Adrenal gland (tissue), 12 donors: Measurements from ENCODE around the gene CCDC15. TPM values are rescaled to one million over a fixed set of nuclear protein-coding genes. Genes with fewer than 3 reads are reported as not detected.
A peak's percentile ranks its signal among the peaks of the same experiment; 100 is the strongest.

Source experiments
- DNase-seq, 7 donors: peaks; one replicate each; pipeline ENCODE4 v3.0.0-alpha.2; 2019 to 2020
- H3K27ac ChIP-seq, 5 donors: fragments of 200-600 bp; sonication (generic) in 4 of 5; 1 replicate in 3 of 5; 2 replicates in 2 of 5; pipeline versions ENCODE4 v1.5.1 to v1.8.0; 2016 to 2020; ENCODE audit warnings: mild to moderate bottlenecking in 1 of 5
- H3K27me3 ChIP-seq: fragments of 200-600 bp; 2 replicates; pipeline ENCODE4 v1.8.0; 2021
- H3K36me3 ChIP-seq, 2 donors: fragments of 200-600 bp; replicated peaks in 1 of 2; 1 replicate in 1 of 2; 2 replicates in 1 of 2; pipeline versions ENCODE4 v1.5.1 to v1.8.0; 2018 to 2022
- H3K4me1 ChIP-seq, 2 donors: fragments of 200-600 bp; replicated peaks in 1 of 2; 1 replicate in 1 of 2; 2 replicates in 1 of 2; pipeline versions ENCODE4 v1.5.1 to v1.8.0; 2018 to 2021
- H3K4me3 ChIP-seq, 4 donors: fragments of 200-600 bp; sonication (generic) in 3 of 4; one replicate each; pipeline ENCODE4 v1.5.1; 2016 to 2018
- H3K9me3 ChIP-seq, 3 donors: fragments of 200-600 bp; sonication (generic) in 1 of 3; replicated peaks in 1 of 3; 1 replicate in 2 of 3; 2 replicates in 1 of 3; pipeline versions ENCODE4 v1.5.1 to v1.8.0; 2016 to 2021
- CTCF ChIP-seq, 6 experiments: fragments of 450-650 bp in 4 of 6; fragments of 200-600 bp in 2 of 6; sonication (generic) in 1 of 6; IDR thresholded peaks; 1 replicate in 5 of 6; 2 replicates in 1 of 6; pipeline versions ENCODE4 v1.5.1 to v1.8.0; 2016 to 2021; ENCODE audit warnings: antibody characterized with exemption in 6 of 6, mild to moderate bottlenecking in 2 of 6, moderate library complexity in 1 of 6
- POLR2A ChIP-seq, 2 donors: fragments of 450-650 bp; IDR thresholded peaks; one replicate each; pipeline ENCODE4 v1.6.1; 2017; ENCODE audit warnings: antibody characterized with exemption in 2 of 2, mild to moderate bottlenecking in 2 of 2, moderate library complexity in 1 of 2
- WGBS, 4 donors: extraction: QIAGEN DNeasy Blood & Tissue Kit in 2 of 4; methylation state at CpG; one replicate each; pipeline versions ENCODE4 v1.1.5 to v1.1.7; 2013 to 2017; 5-methylcytosine and 5-hydroxymethylcytosine counted together
- intact Hi-C, 2 donors: fragments of 100-400 bp; cut with DNase I; formaldehyde crosslinking; loops; one replicate each; pipeline versions ENCODE4 v1.14.1 to v1.15.0; 2022 to 2023
- polyA plus RNA-seq, 3 donors: library from polyadenylated mRNA; stranded (reverse); fragments of 200-250 nt in 2 of 3; fragments of 350-450 nt in 1 of 3; fragmentation: Illumina TruSeq in 1 of 3; extraction: RNeasy Lipid Tissue Mini Kit (QIAGEN cat#74804) in 1 of 3; gene quantifications; one replicate each; pipeline ENCODE4 v1.2.3, GENCODE V29; 2013 to 2014
- total RNA-seq, 9 donors: library from RNA; depleted of rRNA in 4 of 9; stranded (reverse); fragments of >200 nt in 4 of 9; fragments of 120-200 nt in 1 of 9; fragmentation: NEBNext Ultra II Directional in 1 of 9; extraction: Animal tissue kit (Norgen Biotek cat#: 25700) in 1 of 9; gene quantifications; one replicate each; pipeline versions ENCODE4 v1.1.0 to v1.2.4, GENCODE V29; 2013 to 2023
- donor health status: healthy with polysubstance abuse.
- donor health status: Bipolar disorder and iron deficiency.
- donor health status: DM: yes; HTN: yes; CAD: no.
- donor health status: DM: no; HTN: no; CAD: no.
- donor health status: DM: no; HTN: no; CAD: no.
- donor health status: DM: yes; HTN: yes; CAD: no.

Gene CCDC15
- total and polyA plus RNA-seq, 12 donors = 0.47 to 4.9 (median 2.0) TPM

DNA sequence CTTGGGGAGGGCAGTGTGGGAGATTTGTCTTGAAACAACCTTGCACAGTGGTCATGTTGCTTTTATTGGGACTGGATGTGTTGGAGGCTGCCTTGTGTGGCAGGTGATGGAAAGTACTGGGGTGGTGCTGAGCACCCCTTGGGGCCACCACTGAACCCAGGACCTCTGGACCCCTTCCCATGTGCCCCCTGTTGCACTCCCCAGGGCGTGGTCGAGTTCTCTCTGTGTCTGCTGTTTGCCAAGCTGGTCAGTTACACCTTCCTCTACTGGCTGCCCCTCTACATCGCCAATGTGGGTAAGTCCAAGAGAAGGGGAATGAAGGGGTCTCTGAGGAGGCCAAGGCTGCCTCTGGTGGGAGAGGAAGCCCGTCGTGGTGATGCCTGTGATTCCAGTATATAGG lies 128.0 kb downstream of the CCDC15 start:
- WGBS, 4 donors = 80 to 96% (median 83%) methylated on average over 5 of the region's 5 CpGs
- Histone ChIP-seq H3K36me3 (peaks cover 0 to 76% of the 10 kb centered on the region in 2 donors), H3K4me3 (no peak overlapping the region), H3K9me3 (no peaks in the 10 kb centered on the region), H3K4me1 (peaks cover 13 to 31% of the 10 kb centered on the region in 2 donors), H3K27ac (peak overlapping the region in 3 of 5 donors; percentile 66 to 86 (median 78)), H3K27me3 (no peaks in the 10 kb centered on the region)
- TF ChIP-seq CTCF (IDR thresholded peaks at IDR 0.05) (no peak), POLR2A (IDR thresholded peaks at IDR 0.05) (no peak)
- intact Hi-C loops = no loop called here
- peak in 1 of 7 donors; percentile 11 for DNase-seq

DNA sequence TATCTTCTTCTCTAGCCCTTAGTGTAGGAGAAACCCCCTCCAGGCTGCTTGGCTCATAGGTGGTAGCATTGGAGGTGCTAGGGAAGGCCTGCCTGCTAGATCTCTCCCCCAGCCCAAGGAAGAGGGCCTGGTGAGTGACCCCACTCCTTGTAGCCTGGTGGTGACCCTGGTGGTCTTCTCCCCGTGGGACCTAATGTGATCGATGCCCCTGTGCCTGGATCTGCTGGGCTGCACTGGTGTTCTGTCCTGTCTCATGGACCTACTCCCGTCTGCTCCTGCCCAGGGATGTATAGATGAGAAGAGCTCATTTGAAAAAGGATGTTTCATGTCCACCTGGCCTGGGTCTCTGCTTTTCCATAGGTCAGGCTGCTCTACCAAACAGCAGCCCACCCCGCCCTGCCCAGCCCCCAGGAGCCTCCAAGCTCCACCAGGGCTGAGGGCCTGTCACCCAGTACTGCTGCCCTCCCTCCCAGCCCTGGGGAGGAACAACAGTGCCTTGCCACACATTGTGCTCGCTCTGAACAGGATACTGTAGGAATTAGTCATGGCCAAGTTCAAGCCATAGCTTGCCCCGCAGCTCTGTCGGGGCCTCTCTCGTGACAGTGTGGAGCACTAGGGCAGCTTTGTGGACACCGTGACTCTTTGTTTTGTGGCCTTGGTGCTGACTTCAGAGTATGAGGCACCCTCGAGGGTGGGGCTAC lies 128.8 kb downstream of the CCDC15 start:
- WGBS, 4 donors = 54 to 87% (median 63%) methylated on average over 4 to 10 of the region's 10 CpGs
- Histone ChIP-seq H3K36me3 (peaks cover 0 to 73% of the 10 kb centered on the region in 2 donors), H3K27ac (peak overlapping the region in 4 of 5 donors; percentile 66 to 86 (median 76)), H3K27me3 (no peaks in the 10 kb centered on the region), H3K9me3 (no peaks in the 10 kb centered on the region), H3K4me3 (no peak overlapping the region), H3K4me1 (peaks cover 13 to 31% of the 10 kb centered on the region in 2 donors)
- TF ChIP-seq CTCF (IDR thresholded peaks at IDR 0.05) (no peak), POLR2A (IDR thresholded peaks at IDR 0.05) (peak in 1 of 2 donors; percentile 46)
- DNase-seq = peak; percentile 67 to 88 (median 81)
- intact Hi-C loops = no loop called here

- WGBS, 4 donors = 46 to 71% (median 64%) methylated on average over 10 to 11 of the region's 11 CpGs
- DNase-seq = no peak
- TF ChIP-seq POLR2A (IDR thresholded peaks at IDR 0.05) (no peak), CTCF (IDR thresholded peaks at IDR 0.05) (no peak)
- Histone ChIP-seq H3K36me3 (peaks cover 0 to 68% of the 10 kb centered on the region in 2 donors), H3K4me3 (no peak overlapping the region), H3K9me3 (no peaks in the 10 kb centered on the region), H3K4me1 (peaks cover 13 to 31% of the 10 kb centered on the region in 2 donors), H3K27me3 (no peaks in the 10 kb centered on the region), H3K27ac (peak overlapping the region in 4 of 5 donors; percentile 66 to 86 (median 76))
- intact Hi-C loops = no loop called here
Observed at GRCh38 chr11:125083312-125084056, 129.5 kb downstream of the CCDC15 start.

- WGBS, 4 donors = 90 to 100% (median 94%) methylated on average over 3 to 11 of the region's 11 CpGs
- peaks cover 0 to 64% of the 10 kb centered on the region in 2 donors for H3K36me3 ChIP-seq
- intact Hi-C loops = no loop called here
Observed at GRCh38 chr11:125084057-125084416, 130.0 kb downstream of the CCDC15 start.

More at GRCh38 chr11:125084057-125084416, 130.0 kb downstream of the CCDC15 start:
- TF ChIP-seq POLR2A (IDR thresholded peaks at IDR 0.05) (no peak), CTCF (IDR thresholded peaks at IDR 0.05) (no peak)
- DNase-seq = peak in 3 of 7 donors; percentile 10 to 52 (median 12)
- Histone ChIP-seq H3K9me3 (no peaks in the 10 kb centered on the region), H3K27me3 (no peaks in the 10 kb centered on the region), H3K4me1 (peaks cover 13 to 28% of the 10 kb centered on the region in 2 donors), H3K27ac (peak overlapping the region in 2 of 5 donors; percentile 78 to 86), H3K4me3 (no peak overlapping the region)
